GM20431 (cell line): ENCODE data around the gene WDR17.

Experiments used
- in situ Hi-C: fragments of 300-500 bp; cut with MseI, MboI; formaldehyde crosslinking; loops from one replicate; pipeline ENCODE4 v1.15.0; 2020; ENCODE audit warnings: low sequenced_read_pairs; ENCODE audit not compliant: unreplicated experiment

WDR17 gene

GRCh38 chr4:176065435-176066291 is at the start of gene WDR17:
WDR17 (plus strand) TSS chr4:176065841; CDS start chr4:176111581, 45,740 bp downstream.
- in situ Hi-C loops: no loop called here

GRCh38 chr4:176016601-176017000 is 49.0 kb upstream of the WDR17 start:
- in situ Hi-C loops: no loop called here

- in situ Hi-C loops: no loop called here
Measured at GRCh38 chr4:176020481-176021085, 45.1 kb upstream of the WDR17 start.

- in situ Hi-C loops: loop anchor here (25.0 kb wide), 1 partner anchor 307 kb away; no protein-coding TSS in a partner anchor
Measured at GRCh38 chr4:176030391-176030790, 35.2 kb upstream of the WDR17 start.

- in situ Hi-C loops: loop anchor here (25.0 kb wide), 1 partner anchor 305 kb away; no protein-coding TSS in a partner anchor
Measured at GRCh38 chr4:176031922-176032321, 33.7 kb upstream of the WDR17 start.

- in situ Hi-C loops: loop anchor here (25.0 kb wide), 1 partner anchor 305 kb away; no protein-coding TSS in a partner anchor
Measured at GRCh38 chr4:176032454-176032853, 33.2 kb upstream of the WDR17 start.

- in situ Hi-C loops: loop anchor here (25.0 kb wide), 1 partner anchor 303 kb away; no protein-coding TSS in a partner anchor
Measured at GRCh38 chr4:176034499-176034898, 31.1 kb upstream of the WDR17 start.

- in situ Hi-C loops: loop anchor here (25.0 kb wide), 1 partner anchor 302 kb away; no protein-coding TSS in a partner anchor
Measured at GRCh38 chr4:176034936-176035335, 30.7 kb upstream of the WDR17 start.

- in situ Hi-C loops: loop anchor here (25.0 kb wide), 1 partner anchor 301 kb away; no protein-coding TSS in a partner anchor
Measured at GRCh38 chr4:176036585-176037205, 28.9 kb upstream of the WDR17 start.

GRCh38 chr4:176038789-176039188 is 26.9 kb upstream of the WDR17 start:
- in situ Hi-C loops: loop anchor here (25.0 kb wide), 1 partner anchor 299 kb away; no protein-coding TSS in a partner anchor

GRCh38 chr4:176042195-176042594 is 23.4 kb upstream of the WDR17 start:
- in situ Hi-C loops: loop anchor here (25.0 kb wide), 1 partner anchor 295 kb away; no protein-coding TSS in a partner anchor

GRCh38 chr4:176043838-176044588 is 21.6 kb upstream of the WDR17 start:
- in situ Hi-C loops: loop anchor here (25.0 kb wide), 1 partner anchor 293 kb away; no protein-coding TSS in a partner anchor

GRCh38 chr4:176044589-176044951 is 21.1 kb upstream of the WDR17 start:
- in situ Hi-C loops: loop anchor here (25.0 kb wide), 1 partner anchor 293 kb away; no protein-coding TSS in a partner anchor

GRCh38 chr4:176048631-176049030 is 17.0 kb upstream of the WDR17 start:
- in situ Hi-C loops: loop anchor here (25.0 kb wide), 1 partner anchor 289 kb away; no protein-coding TSS in a partner anchor

- in situ Hi-C loops: no loop called here
Measured at GRCh38 chr4:176052744-176053143, 12.9 kb upstream of the WDR17 start.

GRCh38 chr4:176053785-176054184 is 11.9 kb upstream of the WDR17 start:
- in situ Hi-C loops: no loop called here

- in situ Hi-C loops: no loop called here
Measured at GRCh38 chr4:176054942-176055341, 10.7 kb upstream of the WDR17 start.

GRCh38 chr4:176063718-176064117 is 1.9 kb upstream of the WDR17 start:
- in situ Hi-C loops: no loop called here

GRCh38 chr4:176064539-176064938 is 1.1 kb upstream of the WDR17 start:
- in situ Hi-C loops: no loop called here

- in situ Hi-C loops: no loop called here
Measured at GRCh38 chr4:176066757-176067156, 1.1 kb downstream of the WDR17 start.
